ENCODE results near the gene FNDC5. TPM values are rescaled to one million over a fixed set of nuclear protein-coding genes. Genes with fewer than 3 reads are reported as not detected.
A peak's percentile ranks its signal among the peaks of the same experiment; 100 is the strongest.

The FNDC5 gene
- 0.63 TPM for polyA plus RNA-seq (2013, experiment 1 of 2)
- 0.84 TPM for polyA plus RNA-seq (2013, experiment 2 of 2)

DNA sequence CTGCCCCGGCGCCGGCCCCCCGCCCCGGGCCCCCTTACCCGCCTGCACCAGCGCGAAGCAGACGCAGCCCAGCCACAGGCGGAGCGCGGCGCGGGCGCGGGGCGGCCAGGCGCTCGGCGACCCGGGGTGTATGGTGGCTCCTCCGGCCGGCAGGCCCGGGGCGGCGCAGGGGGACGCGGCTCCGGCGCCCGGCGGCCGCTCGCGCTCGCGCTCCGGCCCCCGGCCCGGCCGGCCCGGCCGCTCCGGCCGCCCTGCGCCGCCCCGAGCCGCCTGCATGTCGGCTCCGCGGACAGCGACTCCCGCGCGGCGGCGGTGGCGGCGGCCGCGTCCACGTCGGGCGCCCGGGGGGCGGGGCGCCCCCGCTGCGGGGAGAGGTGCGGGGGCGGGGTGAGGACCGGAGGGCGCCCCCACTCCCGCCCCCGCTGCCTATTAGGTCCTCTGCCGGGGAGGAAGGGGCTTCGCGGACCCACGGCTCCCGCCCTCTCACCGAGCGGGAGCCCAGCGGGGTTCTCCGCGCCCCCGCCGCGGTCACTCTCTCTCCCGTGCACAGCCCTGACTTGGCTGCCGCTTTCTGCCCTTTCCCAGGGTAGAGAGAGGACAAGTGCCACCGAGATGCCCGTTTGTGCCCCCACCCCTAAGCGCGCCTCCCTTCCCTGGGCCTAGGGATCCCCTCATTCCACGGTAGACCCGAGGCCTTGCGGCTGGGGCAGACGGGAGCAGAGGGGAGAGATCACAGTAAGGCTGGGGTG, at the start of gene FNDC5:
FNDC5 (minus strand) TSS at position 298 of the 749 bp plus-strand sequence.
- Histone ChIP-seq H3K23ac (ENCODE audit: low read length) (peak within 1 kb of the TSS; percentile 38), H3K4ac (ENCODE audit: low read depth, low read length) (no peak within 1 kb of the TSS), H3K4me2 (ENCODE audit: low read length) (peak within 1 kb of the TSS; percentile 32), H3K56ac (ENCODE audit: low read length) (peak within 1 kb of the TSS; percentile 50), H2BK15ac (replicated peaks; ENCODE audit: low read depth) (no peak within 1 kb of the TSS), H2AK5ac (ENCODE audit: low read length) (no peak within 1 kb of the TSS), H3K36me3 (ENCODE audit: control insufficient read depth, insufficient read depth, low read length) (no peaks in the 10 kb centered on the region), H3K27me3 (ENCODE audit: insufficient read depth, low read length, poor library complexity) (no peaks in the 10 kb centered on the region), H3K79me1 (ENCODE audit: low read length) (no peaks in the 10 kb centered on the region), H3K27ac (ENCODE audit: low read depth, low read length) (no peak within 1 kb of the TSS), H4K8ac (ENCODE audit: low read depth, low read length) (no peak within 1 kb of the TSS), H2BK120ac (ENCODE audit: low read depth, low read length) (no peak within 1 kb of the TSS), H2BK5ac (ENCODE audit: low read length) (no peak within 1 kb of the TSS), H3K18ac (ENCODE audit: low read length) (no peak within 1 kb of the TSS), H3K4me1 (ENCODE audit: control insufficient read depth, low read depth, low read length) (peaks cover 8% of the 10 kb centered on the region), H3K4me3 (ENCODE audit: low read length) (no peak within 1 kb of the TSS), H3K79me2 (ENCODE audit: control insufficient read depth, insufficient read depth, low read length) (no peaks in the 10 kb centered on the region), H3K9ac (ENCODE audit: low read length) (peak within 1 kb of the TSS; percentile 40), H4K5ac (ENCODE audit: low read length) (no peak within 1 kb of the TSS)
- DNase-seq, result peak; percentile 71
- WGBS (ENCODE audit: extremely low coverage, insufficient coverage, low lambda C conversion rate), result no CpG with 5 or more reads among the region's 99 CpGs

DNA sequence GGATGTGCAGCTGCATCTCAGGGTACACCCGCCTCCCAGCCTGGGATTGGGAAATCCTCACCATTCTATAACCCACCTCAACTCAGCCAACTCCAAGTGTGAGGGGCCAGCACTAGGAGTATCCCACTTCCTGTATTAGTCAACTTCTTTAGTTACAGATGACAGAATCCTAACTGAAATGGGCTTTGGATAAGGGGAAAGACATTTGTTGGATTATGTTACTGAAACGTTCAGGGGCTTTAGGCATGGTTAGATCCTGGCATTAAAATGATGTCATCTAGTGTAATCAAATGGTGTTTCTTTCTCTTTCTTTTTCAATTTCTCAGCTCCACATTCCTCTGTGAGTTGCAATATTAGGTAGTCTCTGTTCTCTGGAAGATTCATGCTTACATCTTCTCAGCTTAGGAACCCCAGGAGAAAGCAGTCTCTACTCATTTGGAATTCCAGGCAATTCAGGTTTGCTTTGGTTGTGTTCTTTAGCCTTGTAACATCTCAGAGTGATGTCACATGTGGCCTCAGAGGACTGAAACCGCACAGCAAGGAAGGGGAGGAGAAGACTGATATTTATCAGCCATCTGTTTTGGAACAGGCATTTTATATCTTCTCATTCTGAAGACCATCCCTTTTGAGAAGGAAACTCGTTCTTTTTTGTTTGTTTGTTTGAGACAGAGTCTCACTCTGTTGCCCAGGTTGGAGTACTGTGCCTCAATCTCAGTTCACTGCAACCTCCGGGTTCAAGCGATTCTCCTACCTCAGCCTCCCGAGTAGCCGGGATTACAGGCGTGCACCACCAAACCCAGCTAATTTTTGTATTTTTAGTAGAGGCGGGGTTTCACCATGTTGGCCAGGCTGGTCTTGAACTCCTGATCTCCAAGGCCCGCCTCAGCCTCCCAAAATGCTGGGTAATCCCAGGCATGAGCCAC, 49.4 kb upstream of the FNDC5 start:
- Histone ChIP-seq H3K79me1 (ENCODE audit: low read length) (no peaks in the 10 kb centered on the region), H3K9ac (ENCODE audit: low read length) (no peak overlapping the region), H4K8ac (ENCODE audit: low read depth, low read length) (no peak overlapping the region), H3K4me1 (ENCODE audit: control insufficient read depth, low read depth, low read length) (no peaks in the 10 kb centered on the region), H2BK5ac (ENCODE audit: low read length) (no peak overlapping the region), H2BK15ac (replicated peaks; ENCODE audit: low read depth) (no peak overlapping the region), H3K36me3 (ENCODE audit: control insufficient read depth, insufficient read depth, low read length) (no peaks in the 10 kb centered on the region), H3K79me2 (ENCODE audit: control insufficient read depth, insufficient read depth, low read length) (no peaks in the 10 kb centered on the region), H4K5ac (ENCODE audit: low read length) (no peak overlapping the region), H2AK5ac (ENCODE audit: low read length) (no peak overlapping the region), H3K27ac (ENCODE audit: low read depth, low read length) (no peak overlapping the region), H2BK120ac (ENCODE audit: low read depth, low read length) (no peak overlapping the region), H3K23ac (ENCODE audit: low read length) (no peak overlapping the region), H3K4ac (ENCODE audit: low read depth, low read length) (no peak overlapping the region), H3K18ac (ENCODE audit: low read length) (no peak overlapping the region), H3K4me3 (ENCODE audit: low read length) (no peak overlapping the region), H3K4me2 (ENCODE audit: low read length) (no peak overlapping the region), H3K56ac (ENCODE audit: low read length) (no peak overlapping the region), H3K27me3 (ENCODE audit: insufficient read depth, low read length, poor library complexity) (peaks cover 8% of the 10 kb centered on the region)
- DNase-seq, result no peak
- no CpG with 5 or more reads among the region's 11 CpGs for WGBS (ENCODE audit: extremely low coverage, insufficient coverage, low lambda C conversion rate)

GRCh38 chr1:32918179-32918578, 47.5 kb upstream of the FNDC5 start:
- Histone ChIP-seq H3K4me1 (ENCODE audit: control insufficient read depth, low read depth, low read length) (no peaks in the 10 kb centered on the region), H3K4ac (ENCODE audit: low read depth, low read length) (no peak overlapping the region), H3K56ac (ENCODE audit: low read length) (no peak overlapping the region), H3K4me2 (ENCODE audit: low read length) (no peak overlapping the region), H2AK5ac (ENCODE audit: low read length) (no peak overlapping the region), H2BK15ac (replicated peaks; ENCODE audit: low read depth) (no peak overlapping the region), H3K27ac (ENCODE audit: low read depth, low read length) (no peak overlapping the region), H3K36me3 (ENCODE audit: control insufficient read depth, insufficient read depth, low read length) (no peaks in the 10 kb centered on the region), H3K23ac (ENCODE audit: low read length) (no peak overlapping the region), H3K9ac (ENCODE audit: low read length) (no peak overlapping the region), H3K27me3 (ENCODE audit: insufficient read depth, low read length, poor library complexity) (no peaks in the 10 kb centered on the region), H3K4me3 (ENCODE audit: low read length) (no peak overlapping the region), H2BK5ac (ENCODE audit: low read length) (no peak overlapping the region), H3K79me2 (ENCODE audit: control insufficient read depth, insufficient read depth, low read length) (no peaks in the 10 kb centered on the region), H3K79me1 (ENCODE audit: low read length) (no peaks in the 10 kb centered on the region), H4K5ac (ENCODE audit: low read length) (no peak overlapping the region), H2BK120ac (ENCODE audit: low read depth, low read length) (no peak overlapping the region), H3K18ac (ENCODE audit: low read length) (no peak overlapping the region), H4K8ac (ENCODE audit: low read depth, low read length) (no peak overlapping the region)
- WGBS (ENCODE audit: extremely low coverage, insufficient coverage, low lambda C conversion rate), result no CpG with 5 or more reads among the region's 1 CpG
- no peak for DNase-seq

DNA sequence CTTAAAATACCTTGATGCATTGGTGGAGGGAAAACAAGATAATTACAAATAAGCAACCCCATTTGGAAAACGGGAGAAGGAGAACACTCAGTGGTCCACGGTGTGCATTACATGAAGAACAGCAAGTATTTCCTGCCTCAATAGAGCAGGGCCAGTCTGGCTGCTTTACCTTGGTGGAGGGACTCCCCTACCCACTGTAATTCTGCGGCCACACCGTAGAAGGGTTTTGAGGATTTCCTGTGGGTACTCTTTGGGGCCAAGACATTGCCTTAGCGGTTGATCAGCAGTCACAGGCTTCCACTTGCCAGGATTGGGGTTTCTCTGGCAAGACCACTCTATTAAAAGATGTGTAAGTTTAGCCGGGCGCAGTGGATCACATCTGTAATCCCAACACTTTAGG, 46.8 kb upstream of the FNDC5 start:
- no peak overlapping the region for H4K5ac ChIP-seq (ENCODE audit: low read length)
- no peak overlapping the region for H2BK5ac ChIP-seq (ENCODE audit: low read length)
- no peaks in the 10 kb centered on the region for H3K79me2 ChIP-seq (ENCODE audit: control insufficient read depth, insufficient read depth, low read length)
- H2AK5ac ChIP-seq (ENCODE audit: low read length), result no peak overlapping the region
- H3K79me1 ChIP-seq (ENCODE audit: low read length), result no peaks in the 10 kb centered on the region
- H3K27ac ChIP-seq (ENCODE audit: low read depth, low read length), result no peak overlapping the region
- no CpG with 5 or more reads among the region's 7 CpGs for WGBS (ENCODE audit: extremely low coverage, insufficient coverage, low lambda C conversion rate)
- no peak overlapping the region for H3K4ac ChIP-seq (ENCODE audit: low read depth, low read length)
- no peak overlapping the region for H3K4me3 ChIP-seq (ENCODE audit: low read length)
- no peak overlapping the region for H3K23ac ChIP-seq (ENCODE audit: low read length)
- no peak overlapping the region for H2BK120ac ChIP-seq (ENCODE audit: low read depth, low read length)
- DNase-seq, result no peak
- no peaks in the 10 kb centered on the region for H3K27me3 ChIP-seq (ENCODE audit: insufficient read depth, low read length, poor library complexity)
- no peak overlapping the region for H2BK15ac ChIP-seq (replicated peaks; ENCODE audit: low read depth)
- no peak overlapping the region for H3K9ac ChIP-seq (ENCODE audit: low read length)
- no peak overlapping the region for H3K4me2 ChIP-seq (ENCODE audit: low read length)
- no peak overlapping the region for H3K56ac ChIP-seq (ENCODE audit: low read length)
- no peaks in the 10 kb centered on the region for H3K4me1 ChIP-seq (ENCODE audit: control insufficient read depth, low read depth, low read length)
- H3K36me3 ChIP-seq (ENCODE audit: control insufficient read depth, insufficient read depth, low read length), result no peaks in the 10 kb centered on the region
- no peak overlapping the region for H3K18ac ChIP-seq (ENCODE audit: low read length)
- no peak overlapping the region for H4K8ac ChIP-seq (ENCODE audit: low read depth, low read length)

GRCh38 chr1:32915766-32916706, 45.3 kb upstream of the FNDC5 start:
- no peaks in the 10 kb centered on the region for H3K79me2 ChIP-seq (ENCODE audit: control insufficient read depth, insufficient read depth, low read length)
- H3K23ac ChIP-seq (ENCODE audit: low read length), result no peak overlapping the region
- H3K36me3 ChIP-seq (ENCODE audit: control insufficient read depth, insufficient read depth, low read length), result no peaks in the 10 kb centered on the region
- H2AK5ac ChIP-seq (ENCODE audit: low read length), result no peak overlapping the region
- no peaks in the 10 kb centered on the region for H3K27me3 ChIP-seq (ENCODE audit: insufficient read depth, low read length, poor library complexity)
- no peak overlapping the region for H2BK120ac ChIP-seq (ENCODE audit: low read depth, low read length)
- DNase-seq, result no peak
- WGBS (ENCODE audit: extremely low coverage, insufficient coverage, low lambda C conversion rate), result no CpG with 5 or more reads among the region's 12 CpGs
- no peak overlapping the region for H3K4me2 ChIP-seq (ENCODE audit: low read length)
- H3K79me1 ChIP-seq (ENCODE audit: low read length), result no peaks in the 10 kb centered on the region
- H4K8ac ChIP-seq (ENCODE audit: low read depth, low read length), result no peak overlapping the region
- no peak overlapping the region for H3K9ac ChIP-seq (ENCODE audit: low read length)
- no peak overlapping the region for H2BK5ac ChIP-seq (ENCODE audit: low read length)
- no peak overlapping the region for H4K5ac ChIP-seq (ENCODE audit: low read length)
- no peak overlapping the region for H3K18ac ChIP-seq (ENCODE audit: low read length)
- no peak overlapping the region for H2BK15ac ChIP-seq (replicated peaks; ENCODE audit: low read depth)
- no peak overlapping the region for H3K4ac ChIP-seq (ENCODE audit: low read depth, low read length)
- H3K4me3 ChIP-seq (ENCODE audit: low read length), result no peak overlapping the region
- no peak overlapping the region for H3K56ac ChIP-seq (ENCODE audit: low read length)
- no peak overlapping the region for H3K27ac ChIP-seq (ENCODE audit: low read depth, low read length)
- H3K4me1 ChIP-seq (ENCODE audit: control insufficient read depth, low read depth, low read length), result no peaks in the 10 kb centered on the region

Measured in mesendoderm (in vitro differentiated cells).